Fibroblast of skin of abdomen (primary cell): ENCODE results near the gene STXBP2.

Experiments
- DNase-seq: peaks from one replicate; pipeline ENCODE4 v3.0.0-alpha.2; 2013

Gene STXBP2

DNA sequence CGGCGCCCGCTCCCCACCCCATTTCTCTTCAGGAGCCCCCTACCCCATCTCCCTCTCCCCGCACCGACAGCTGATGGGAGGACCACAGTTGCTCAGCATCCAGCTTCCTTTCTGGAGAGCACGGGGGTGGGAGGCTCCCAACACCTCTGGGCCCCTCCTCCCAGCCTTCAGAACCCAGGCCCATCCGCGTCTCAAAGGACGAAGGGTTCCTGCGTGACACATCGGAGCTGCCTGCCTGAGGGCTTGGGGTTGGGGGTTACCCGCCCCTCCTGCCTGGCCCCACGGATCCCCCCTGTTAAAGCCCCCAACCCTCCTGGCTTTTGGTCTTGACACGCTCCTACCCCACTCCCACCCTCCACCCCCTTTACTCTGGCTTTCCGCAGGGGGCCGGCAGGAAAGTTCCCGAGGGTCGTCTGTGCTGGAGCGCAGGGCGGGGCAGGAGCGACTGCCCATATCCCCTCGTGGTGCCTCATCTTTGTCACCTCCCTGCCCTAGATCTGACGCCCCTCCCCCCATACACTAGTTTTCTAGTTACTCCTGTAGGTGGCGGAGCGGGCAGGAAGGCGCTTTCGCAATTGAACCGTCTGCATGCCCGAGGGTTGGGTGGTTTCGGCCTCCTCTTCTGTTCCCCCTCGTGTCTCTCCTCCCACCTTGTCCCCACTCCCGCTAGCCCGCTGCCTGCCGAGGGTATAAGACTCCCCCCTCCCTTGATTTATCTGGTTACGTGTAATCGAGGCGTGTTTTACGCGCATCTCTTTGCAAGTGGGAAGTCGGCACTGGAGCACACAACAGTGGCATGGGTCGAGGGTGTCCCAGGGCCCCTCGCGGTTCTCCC is 44.6 kb downstream of the STXBP2 start:
- DNase-seq: peak; percentile 79

DNA sequence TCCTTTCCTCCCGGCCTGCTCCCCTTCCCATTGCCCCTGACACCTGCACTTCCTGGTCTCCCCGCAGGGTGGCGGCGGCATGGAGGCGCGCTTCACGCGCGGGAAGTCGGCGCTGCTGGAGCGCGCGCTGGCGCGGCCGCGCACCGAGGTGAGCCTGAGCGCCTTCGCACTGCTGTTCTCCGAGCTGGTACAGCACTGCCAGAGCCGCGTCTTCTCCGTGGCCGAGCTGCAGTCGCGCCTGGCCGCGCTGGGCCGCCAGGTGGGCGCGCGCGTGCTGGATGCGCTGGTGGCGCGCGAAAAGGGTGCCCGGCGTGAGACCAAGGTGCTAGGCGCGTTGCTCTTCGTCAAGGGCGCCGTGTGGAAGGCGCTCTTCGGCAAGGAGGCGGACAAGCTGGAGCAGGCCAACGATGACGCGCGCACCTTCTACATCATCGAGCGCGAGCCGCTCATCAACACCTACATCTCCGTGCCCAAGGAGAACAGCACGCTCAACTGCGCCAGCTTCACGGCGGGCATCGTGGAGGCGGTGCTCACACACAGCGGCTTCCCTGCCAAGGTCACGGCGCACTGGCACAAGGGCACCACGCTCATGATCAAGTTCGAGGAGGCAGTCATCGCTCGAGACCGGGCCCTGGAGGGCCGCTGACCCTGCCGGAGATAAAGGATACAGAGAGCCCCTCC is 45.4 kb downstream of the STXBP2 start:
- peak; percentile 17 for DNase-seq

DNA sequence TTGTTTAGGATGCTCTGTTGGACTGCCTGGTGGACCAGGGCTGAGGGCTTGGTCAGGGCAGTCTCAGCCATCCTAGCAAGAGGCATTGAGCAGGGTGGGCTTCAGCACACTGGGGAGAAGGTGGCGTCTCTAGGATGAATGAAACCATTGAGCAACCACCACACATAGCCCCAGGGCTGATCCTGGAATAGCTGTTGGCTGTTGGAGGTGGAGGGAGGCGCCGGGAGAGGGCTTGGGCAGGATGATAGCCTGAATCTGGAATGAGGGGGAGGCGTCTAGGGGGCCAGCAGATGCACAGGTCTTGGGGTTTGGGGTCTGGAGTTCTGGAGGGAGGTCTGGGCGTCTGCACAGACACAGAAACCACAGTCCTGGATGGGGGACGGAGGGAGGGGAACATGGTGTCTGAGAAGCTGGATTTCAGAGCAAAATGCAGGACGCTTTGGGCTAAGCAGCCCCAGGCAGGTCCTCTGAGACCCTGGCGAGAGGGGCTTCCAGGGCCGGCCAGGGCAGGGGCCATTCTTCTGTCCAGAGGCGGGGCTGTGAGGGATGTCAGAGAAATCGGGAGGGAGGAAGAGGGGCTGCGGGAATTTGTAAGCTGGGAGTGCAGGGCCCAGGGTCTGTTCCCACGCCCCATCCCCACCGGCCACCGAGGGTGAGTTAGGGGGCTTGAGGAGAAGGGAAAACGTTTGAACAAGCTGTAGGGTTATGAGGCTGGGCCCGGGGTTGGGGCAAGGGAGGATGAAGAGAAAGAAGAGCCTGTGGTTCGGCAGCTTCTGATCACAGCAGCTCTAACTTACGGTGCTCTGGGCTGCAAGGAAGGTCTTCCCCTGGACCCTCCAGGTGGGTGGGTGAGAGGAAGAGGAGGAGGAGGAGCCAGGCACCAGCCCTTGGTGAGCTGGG is 48.9 kb downstream of the STXBP2 start:
- DNase-seq: no peak

DNA sequence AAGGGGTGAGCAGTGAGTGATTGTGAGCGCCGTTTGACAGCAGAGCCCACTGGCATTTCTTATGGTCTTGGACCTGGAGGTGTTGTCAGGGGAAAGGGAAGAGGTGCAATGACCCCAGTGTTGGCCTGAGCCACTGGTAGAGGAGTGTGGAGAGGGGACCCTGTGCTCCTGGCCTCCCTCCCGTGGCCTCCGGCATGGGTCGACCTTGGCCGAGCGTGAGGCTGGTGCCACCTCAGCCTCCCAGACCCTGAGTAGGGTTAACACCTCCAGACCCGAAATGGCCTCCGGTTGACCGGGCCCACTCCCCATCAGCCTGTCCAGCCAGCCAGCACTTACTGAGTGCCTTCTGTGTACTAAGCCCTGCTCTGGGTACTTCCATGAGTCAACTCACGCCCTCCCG is 50.3 kb downstream of the STXBP2 start:
- no peak for DNase-seq

DNA sequence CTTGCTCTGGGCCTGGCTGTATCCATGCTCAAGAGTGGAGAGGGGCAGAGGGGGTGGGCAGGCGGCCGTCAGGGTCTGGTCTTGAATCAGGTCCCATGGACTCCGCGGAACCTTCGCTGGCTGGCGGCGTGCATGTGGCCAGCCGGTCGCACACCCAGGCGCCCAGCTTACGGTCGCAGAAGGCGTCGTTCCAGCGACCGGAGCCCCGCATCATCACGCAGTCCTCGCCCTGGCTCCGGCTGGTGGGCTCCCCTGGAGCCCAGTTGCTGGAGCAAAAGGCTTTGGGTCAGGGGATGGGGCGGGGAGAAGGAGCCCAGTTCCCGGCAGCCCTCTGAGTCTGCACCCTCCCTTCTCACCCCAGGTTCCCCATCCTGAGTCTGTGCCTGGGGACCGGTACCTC is 52.3 kb downstream of the STXBP2 start:
- DNase-seq: no peak

DNA sequence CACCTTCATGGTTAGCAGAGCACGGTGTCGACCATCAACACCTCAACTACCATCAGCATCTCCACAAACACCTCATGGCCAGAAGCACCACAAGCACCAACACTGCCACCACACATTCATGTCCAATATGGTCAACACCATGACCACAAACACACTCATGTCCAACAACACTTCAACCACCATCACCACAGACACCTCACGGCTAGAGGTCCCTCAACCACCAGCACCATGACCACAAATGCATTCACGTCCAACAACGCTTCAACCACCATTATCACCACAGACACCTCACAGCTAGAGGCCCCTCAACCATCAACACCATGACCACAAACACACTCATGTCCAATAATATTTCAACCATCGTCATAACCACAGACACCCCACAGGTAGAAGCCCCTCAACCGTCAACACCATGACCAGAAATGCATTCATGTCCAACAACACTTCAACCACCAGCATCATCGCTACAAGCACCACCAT is 53.9 kb downstream of the STXBP2 start:
- no peak for DNase-seq

DNA sequence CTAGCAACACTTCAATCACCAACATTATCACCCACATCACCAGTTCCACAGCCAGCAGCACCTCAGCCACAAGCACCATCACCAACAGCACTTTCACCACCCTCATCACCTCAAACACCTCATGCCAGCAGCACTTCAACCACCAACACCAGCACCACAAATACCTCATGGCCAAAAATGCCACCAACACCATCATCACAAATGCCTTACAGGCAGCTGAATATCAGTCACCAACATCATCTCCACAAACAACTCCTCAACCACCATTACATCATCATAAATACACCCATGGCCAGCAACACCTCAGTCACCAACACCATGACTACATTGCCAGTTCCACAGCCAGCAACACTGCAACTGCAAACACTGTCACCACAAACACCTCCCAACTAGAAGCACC is 54.6 kb downstream of the STXBP2 start:
- DNase-seq: no peak

DNA sequence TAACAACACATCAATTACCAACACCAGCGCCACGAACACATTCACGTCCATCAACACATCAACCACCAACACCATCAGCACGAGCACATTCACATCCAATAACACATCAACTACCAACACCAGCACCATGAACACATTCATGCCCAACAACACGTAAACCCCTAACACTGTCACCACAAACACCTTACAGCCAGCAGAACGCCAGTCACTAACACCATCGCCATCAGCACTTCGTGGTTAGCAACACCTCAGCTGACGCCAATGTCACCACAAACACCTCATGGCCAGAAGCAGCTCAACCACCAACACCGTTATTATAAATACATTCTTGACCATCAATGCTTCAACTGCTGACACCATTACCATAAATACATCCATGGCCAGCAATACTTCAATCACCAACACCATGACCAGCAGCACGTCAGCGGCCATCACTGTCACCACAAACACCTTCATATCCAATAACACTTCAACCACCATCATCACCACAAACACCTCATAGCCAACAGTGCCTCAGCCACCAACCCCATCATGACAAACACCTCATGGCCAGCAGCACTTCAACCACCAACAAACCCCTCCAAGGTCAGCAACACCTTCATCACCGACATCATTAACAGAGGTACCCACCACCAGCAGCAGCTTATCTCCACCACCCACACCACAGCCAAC is 55.6 kb downstream of the STXBP2 start:
- DNase-seq: no peak

DNA sequence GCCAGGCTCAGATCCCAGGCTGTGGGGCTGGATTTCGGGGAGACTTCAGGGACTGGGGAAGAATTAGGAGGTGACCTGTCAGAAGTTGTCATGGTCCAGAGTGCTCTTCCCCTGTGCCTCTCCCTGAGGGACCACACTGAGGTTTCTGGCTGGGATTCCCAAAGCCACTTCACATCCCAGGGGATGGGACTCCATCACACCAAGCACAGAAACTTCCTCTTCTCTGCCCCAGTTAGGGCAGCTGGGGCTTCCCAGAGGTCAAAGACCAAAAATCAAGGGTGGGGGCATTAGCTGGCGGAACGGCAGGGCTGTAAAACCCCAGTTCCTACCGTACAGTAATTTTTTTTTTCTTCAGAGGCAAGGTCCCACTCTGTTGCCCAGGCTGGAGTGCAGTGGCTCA is 57.6 kb downstream of the STXBP2 start:
- no peak for DNase-seq
